DMS53 (cell line): Measurements from ENCODE around the gene ITSN1.

Source experiments
- DNase-seq: peaks from one replicate; lab custom pipeline; 2025; lab: John Stamatoyannopoulos, UW

The ITSN1 gene

GRCh38 chr21:33811167-33812010 is 169.1 kb downstream of the ITSN1 start:
- DNase-seq = no peak

DNA sequence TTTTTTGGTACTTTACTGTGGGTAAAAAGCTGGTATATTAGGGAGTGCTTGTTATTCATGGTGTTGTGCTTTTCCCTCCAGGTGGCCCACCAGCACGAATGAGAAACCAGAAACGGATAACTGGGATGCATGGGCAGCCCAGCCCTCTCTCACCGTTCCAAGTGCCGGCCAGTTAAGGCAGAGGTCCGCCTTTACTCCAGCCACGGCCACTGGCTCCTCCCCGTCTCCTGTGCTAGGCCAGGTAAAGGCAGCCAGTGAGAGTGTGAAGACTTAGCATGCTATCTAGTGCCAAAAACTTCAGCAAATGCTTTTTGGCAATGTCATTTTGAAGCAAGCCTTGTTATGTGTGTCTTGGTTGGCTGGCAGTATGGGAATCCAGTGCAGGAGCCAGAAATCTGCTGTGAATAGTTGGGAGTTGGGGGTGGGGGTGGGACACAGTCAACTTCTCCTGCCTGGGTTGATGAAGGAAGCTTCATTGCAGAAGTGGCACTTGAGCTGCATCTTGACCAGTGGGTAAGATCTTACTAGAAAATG is 171.6 kb downstream of the ITSN1 start:
- DNase-seq = no peak

GRCh38 chr21:33815143-33815707 is 172.9 kb downstream of the ITSN1 start:
- DNase-seq = no peak

GRCh38 chr21:33816174-33816573 is 173.9 kb downstream of the ITSN1 start:
- no peak for DNase-seq

- no peak for DNase-seq
Observed at GRCh38 chr21:33817138-33817537, 174.8 kb downstream of the ITSN1 start.

GRCh38 chr21:33817663-33818451 is 175.6 kb downstream of the ITSN1 start:
- DNase-seq = no peak

DNA sequence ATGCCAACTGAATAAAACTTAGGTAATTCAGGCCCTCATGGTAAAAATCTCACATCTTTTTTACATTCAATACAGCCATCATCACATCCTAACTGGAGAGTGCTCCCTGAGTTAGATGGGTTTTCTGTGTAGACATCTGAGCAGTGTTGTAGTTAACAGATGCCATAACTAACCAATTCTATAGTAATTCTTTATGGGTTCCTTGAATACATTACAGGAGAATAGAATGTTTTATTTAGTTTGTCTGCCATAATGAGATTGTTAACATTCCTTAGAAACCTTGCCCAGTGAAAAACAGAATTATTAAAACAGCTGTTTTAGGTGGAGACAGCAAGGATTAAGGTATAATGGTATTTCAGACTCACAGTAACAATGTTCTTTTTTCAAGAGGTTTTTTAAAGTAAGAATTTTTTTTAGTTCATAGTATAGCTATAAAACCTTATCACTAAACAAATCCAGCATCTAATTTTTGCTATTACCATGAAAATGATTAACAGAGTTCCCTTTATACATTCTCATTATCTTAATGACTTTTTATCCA is 178.0 kb downstream of the ITSN1 start:
- no peak for DNase-seq

DNA sequence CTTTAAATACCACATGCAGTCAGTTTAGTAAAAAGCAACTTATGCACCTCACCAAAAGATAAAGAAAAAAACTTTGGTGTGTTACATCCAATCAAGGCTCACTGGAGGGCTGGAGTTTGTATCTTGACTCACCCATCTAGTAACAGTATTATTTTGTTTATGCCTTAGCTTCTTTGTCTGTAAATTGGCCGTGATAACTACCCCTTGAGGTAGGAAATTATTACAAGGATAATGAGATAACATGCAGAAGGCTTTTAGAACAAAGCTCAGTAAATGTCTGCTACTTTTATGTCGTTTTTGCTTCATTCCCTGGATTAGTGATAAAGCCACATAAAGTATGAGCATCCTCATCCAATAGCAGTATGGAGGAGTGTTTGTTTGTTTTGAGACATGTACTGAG is 178.5 kb downstream of the ITSN1 start:
- no peak for DNase-seq

- DNase-seq = no peak
Observed at GRCh38 chr21:33821503-33822322, 179.4 kb downstream of the ITSN1 start.

DNA sequence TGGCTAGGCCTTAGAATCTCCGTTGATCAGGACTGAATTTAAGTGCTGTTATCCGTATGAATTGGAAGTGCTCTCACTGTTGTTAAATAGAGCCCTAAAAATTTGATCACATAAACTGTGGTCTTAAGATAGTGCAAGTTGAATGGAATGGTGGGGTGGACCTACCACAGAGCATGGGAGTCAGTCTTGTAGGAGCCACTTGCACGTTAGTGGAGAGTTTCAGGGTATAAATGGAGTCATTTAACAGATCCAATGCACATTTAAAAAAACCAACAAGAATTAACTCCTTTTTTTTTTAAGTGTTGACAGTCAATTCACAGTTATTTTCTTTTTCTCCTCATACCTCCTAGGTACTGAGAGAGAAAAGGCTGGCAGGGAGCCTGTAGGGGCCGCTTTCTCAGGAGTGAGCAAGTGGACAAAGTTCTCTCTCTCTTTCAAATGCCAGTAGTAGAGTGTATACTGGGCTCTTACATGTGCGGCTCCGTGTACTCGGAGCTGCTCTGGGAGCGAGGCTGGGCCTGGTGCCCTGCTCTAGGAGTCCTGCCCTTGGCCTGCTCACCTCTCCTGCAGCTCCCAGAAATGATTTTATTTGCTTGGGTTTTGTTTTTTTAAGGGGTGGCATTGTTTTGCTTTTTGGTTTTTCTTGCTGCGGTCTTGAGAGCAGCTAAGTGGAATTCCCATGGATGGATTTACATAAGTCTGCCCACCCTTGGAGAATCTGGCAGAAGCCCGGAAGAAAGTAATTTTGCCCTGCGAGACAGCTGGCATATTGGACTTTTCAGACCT is 182.0 kb downstream of the ITSN1 start:
- no peak for DNase-seq

DNA sequence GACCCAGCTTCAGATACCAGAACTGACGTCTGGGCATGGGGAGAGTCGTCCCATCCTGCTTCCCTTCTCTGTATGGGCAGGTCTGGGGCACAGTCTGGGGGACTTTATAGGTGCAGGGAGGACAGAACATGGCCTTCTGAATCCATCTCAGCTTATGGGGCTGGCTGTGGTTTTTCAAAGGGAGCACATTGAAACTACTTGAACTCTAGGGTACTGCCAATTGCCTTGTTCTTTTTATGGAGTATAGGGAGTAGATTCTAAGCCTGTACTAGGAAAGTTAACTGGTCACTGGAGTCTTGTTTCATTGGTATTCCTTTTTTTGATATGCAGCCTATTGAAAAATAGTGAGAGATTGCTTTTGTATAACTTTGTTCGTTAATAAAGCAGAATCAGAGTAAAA is 183.1 kb downstream of the ITSN1 start:
- no peak for DNase-seq

DNA sequence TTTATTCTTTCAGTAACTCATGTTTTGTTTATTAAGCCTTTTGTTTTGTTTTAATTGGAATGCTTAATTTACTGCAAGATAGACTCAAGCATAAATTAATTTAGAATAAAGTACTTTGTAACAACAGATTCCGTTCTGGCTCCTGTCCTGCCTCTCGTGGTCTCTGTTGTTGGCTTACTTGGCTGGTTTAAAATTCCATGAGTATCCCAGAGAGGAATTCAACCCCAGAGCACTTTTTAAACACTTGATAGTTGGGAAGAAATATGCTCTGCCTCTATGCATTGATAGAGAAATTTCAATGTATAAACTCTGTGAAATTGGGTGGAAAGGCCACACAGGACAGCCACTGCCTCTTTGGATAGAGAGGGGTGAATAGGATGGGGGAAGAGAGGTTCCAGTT is 183.6 kb downstream of the ITSN1 start:
- DNase-seq = no peak

DNA sequence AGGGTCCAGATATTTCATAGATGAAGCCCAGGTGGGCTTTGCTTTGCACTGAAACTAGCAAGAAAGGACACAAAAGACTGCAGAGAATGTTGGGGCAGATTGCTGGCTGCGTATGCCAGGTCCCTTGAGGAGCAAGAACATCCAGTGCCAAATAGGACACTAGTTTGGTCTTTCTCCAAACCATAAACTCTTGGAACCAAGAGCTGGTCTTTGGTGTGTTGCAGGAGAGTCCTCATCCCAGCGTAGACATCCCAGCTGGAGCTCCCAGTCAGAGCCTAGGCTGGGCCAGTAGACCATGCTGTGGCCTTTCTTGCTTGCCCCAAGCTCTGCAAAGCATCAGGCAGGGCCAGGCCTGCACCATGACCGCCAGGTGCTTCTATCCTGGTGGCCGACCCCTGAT is 185.8 kb downstream of the ITSN1 start:
- no peak for DNase-seq

GRCh38 chr21:33828577-33828976 is 186.3 kb downstream of the ITSN1 start:
- DNase-seq = no peak

- DNase-seq = no peak
Observed at GRCh38 chr21:33829844-33830243, 187.5 kb downstream of the ITSN1 start.

- DNase-seq = no peak
Observed at GRCh38 chr21:33831962-33832659, 189.8 kb downstream of the ITSN1 start.

DNA sequence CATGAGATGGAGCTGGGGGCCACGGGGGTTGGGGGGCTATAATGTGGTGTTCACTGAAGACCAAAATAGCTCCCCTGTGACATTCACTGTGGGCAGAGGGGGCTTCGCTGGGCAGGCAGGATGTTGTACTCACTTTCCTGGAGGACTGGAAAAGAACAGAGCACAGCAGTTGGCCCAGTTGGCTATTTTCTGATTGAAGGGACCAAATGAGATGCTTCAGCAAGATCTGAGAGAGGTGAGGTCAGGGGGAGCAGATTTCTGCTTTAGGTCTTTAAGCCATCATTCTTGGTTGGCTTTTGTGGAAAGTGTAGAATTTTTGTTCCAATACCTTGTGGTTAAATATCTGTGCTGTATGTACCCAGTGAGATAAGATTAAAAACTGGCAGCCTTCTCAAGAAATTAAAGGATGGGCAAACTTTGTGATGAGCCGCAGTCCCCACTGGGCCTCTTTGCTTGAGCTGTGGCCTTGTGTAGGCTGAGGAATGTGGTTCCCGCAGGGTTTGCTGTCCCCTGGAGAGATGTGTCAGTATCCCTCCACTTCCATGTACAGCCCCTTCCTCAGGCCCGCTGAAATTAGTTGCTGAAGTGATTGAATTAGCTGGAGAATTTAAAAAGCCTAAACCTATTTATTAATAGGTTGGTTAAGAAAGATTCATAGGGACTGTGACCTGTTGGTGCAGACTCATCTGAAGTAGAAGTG is 192.7 kb downstream of the ITSN1 start:
- DNase-seq = no peak

- no peak for DNase-seq
Observed at GRCh38 chr21:33835920-33836319, 193.6 kb downstream of the ITSN1 start.

- DNase-seq = no peak
Observed at GRCh38 chr21:33836408-33836807, 194.1 kb downstream of the ITSN1 start.
